Neuron (in vitro differentiated cells): ENCODE measurements around the gene PBLD.
"Not testable (repeated sequence)": the region's sequence is repeated elsewhere in the genome, so short reads cannot be mapped to it uniquely, and the experiment has no call there.

ENCODE experiments used
- H2AFZ ChIP-seq: one replicate; pipeline ENCODE4 v1.6.1; 2013; ENCODE audit warnings: low read depth, mild to moderate bottlenecking, inconsistent platforms, low read length, moderate library complexity
- H3K27me3 ChIP-seq: one replicate; pipeline ENCODE4 v1.6.1; 2013; ENCODE audit warnings: low read length; ENCODE audit not compliant: insufficient read depth
- H3K36me3 ChIP-seq: one replicate; pipeline ENCODE4 v1.6.1; 2013; ENCODE audit warnings: low read length; ENCODE audit not compliant: insufficient read depth
- H3K4me1 ChIP-seq: one replicate; pipeline ENCODE4 v1.6.1; 2013; ENCODE audit warnings: low read length; ENCODE audit not compliant: insufficient read depth
- H3K4me3 ChIP-seq: 2 replicates; pipeline ENCODE4 v1.5.1; 2013; ENCODE audit warnings: mild to moderate bottlenecking, low read length, moderate library complexity
- H3K9me3 ChIP-seq: one replicate; pipeline ENCODE4 v1.6.1; 2013; ENCODE audit warnings: low read length

Gene PBLD

GRCh38 chr10:68340358-68341080 lies 7.8 kb upstream of the PBLD start:
- H3K36me3 ChIP-seq, result peaks cover 95% of the 10 kb centered on the region
- no peaks in the 10 kb centered on the region for H3K27me3 ChIP-seq
- no peak overlapping the region for H3K4me3 ChIP-seq

GRCh38 chr10:68336754-68337351 lies 4.1 kb upstream of the PBLD start:
- Histone ChIP-seq H3K4me1 (peaks cover 36% of the 10 kb centered on the region), H2AFZ (no peak overlapping the region), H3K36me3 (peaks cover 58% of the 10 kb centered on the region), H3K4me3 (peak overlapping the region; percentile 89), H3K9me3 (no peaks in the 10 kb centered on the region), H3K27me3 (no peaks in the 10 kb centered on the region)

More at GRCh38 chr10:68340358-68341080, 7.8 kb upstream of the PBLD start:
- Histone ChIP-seq H2AFZ (no peak overlapping the region), H3K4me1 (peaks cover 22% of the 10 kb centered on the region), H3K9me3 (no peaks in the 10 kb centered on the region)

- Histone ChIP-seq H3K4me1 (peaks cover 42% of the 10 kb centered on the region), H3K4me3 (peak overlapping the region; percentile 89), H3K9me3 (no peaks in the 10 kb centered on the region), H2AFZ (no peak overlapping the region), H3K36me3 (peaks cover 39% of the 10 kb centered on the region), H3K27me3 (no peaks in the 10 kb centered on the region)
These were observed 2.1 kb upstream of the PBLD start for GRCh38 chr10:68334672-68335467.

GRCh38 chr10:68333440-68334431 lies 1.0 kb upstream of the PBLD start:
- Histone ChIP-seq H3K27me3 (no peaks in the 10 kb centered on the region), H2AFZ (no peak overlapping the region), H3K4me3 (peak overlapping the region; percentile 89), H3K36me3 (peaks cover 27% of the 10 kb centered on the region), H3K4me1 (peaks cover 42% of the 10 kb centered on the region), H3K9me3 (no peaks in the 10 kb centered on the region)

- Histone ChIP-seq H3K9me3 (no peaks in the 10 kb centered on the region), H3K4me3 (peak overlapping the region; percentile 89), H3K4me1 (peaks cover 48% of the 10 kb centered on the region), H3K27me3 (no peaks in the 10 kb centered on the region), H2AFZ (no peak overlapping the region), H3K36me3 (peaks cover 20% of the 10 kb centered on the region)
These were observed 299 bp upstream of the PBLD start for GRCh38 chr10:68333058-68333395.

GRCh38 chr10:68331455-68332258 lies 1.1 kb downstream of the PBLD start, which contains the start of gene HNRNPH3:
Gene HNRNPH3 (plus strand): TSS chr10:68332064. CDS start chr10:68337222, 5,158 bp downstream.
- peak within 1 kb of the TSS; percentile 21 for H2AFZ ChIP-seq
- H3K9me3 ChIP-seq, result no peaks in the 10 kb centered on the region
- H3K4me1 ChIP-seq, result peaks cover 40% of the 10 kb centered on the region
- no peaks in the 10 kb centered on the region for H3K27me3 ChIP-seq
- H3K36me3 ChIP-seq, result peaks cover 8% of the 10 kb centered on the region
- H3K4me3 ChIP-seq, result peak within 1 kb of the TSS; percentile 89

- peak overlapping the region; percentile 21 for H2AFZ ChIP-seq
These were observed 1.8 kb downstream of the PBLD start for GRCh38 chr10:68330852-68331454.

GRCh38 chr10:68329506-68329861 lies 3.2 kb downstream of the PBLD start:
- Histone ChIP-seq H3K27me3 (no peaks in the 10 kb centered on the region), H3K36me3 (no peaks in the 10 kb centered on the region), H3K9me3 (no peaks in the 10 kb centered on the region), H3K4me3 (no peak overlapping the region), H2AFZ (no peak overlapping the region), H3K4me1 (peaks cover 19% of the 10 kb centered on the region)

More at GRCh38 chr10:68330852-68331454, 1.8 kb downstream of the PBLD start:
- Histone ChIP-seq H3K36me3 (peaks cover 1% of the 10 kb centered on the region), H3K4me3 (peak overlapping the region; percentile 89), H3K27me3 (no peaks in the 10 kb centered on the region), H3K4me1 (peaks cover 33% of the 10 kb centered on the region), H3K9me3 (no peaks in the 10 kb centered on the region)

- Histone ChIP-seq H3K4me3 (no peak overlapping the region), H3K27me3 (no peaks in the 10 kb centered on the region), H3K36me3 (no peaks in the 10 kb centered on the region), H3K4me1 (peaks cover 15% of the 10 kb centered on the region), H2AFZ (peak overlapping the region; percentile 90), H3K9me3 (no peaks in the 10 kb centered on the region)
These were observed 4.6 kb downstream of the PBLD start for GRCh38 chr10:68327889-68328786.

- H3K36me3 ChIP-seq, H2AFZ ChIP-seq, H3K4me3 ChIP-seq, H3K9me3 ChIP-seq, H3K27me3 ChIP-seq, H3K4me1 ChIP-seq: not testable (repeated sequence)
These were observed 8.3 kb downstream of the PBLD start for GRCh38 chr10:68324396-68324795.
